Skeletal muscle tissue (tissue), 4 donors: ENCODE results near the gene DIABLO. TPM values are rescaled to one million over a fixed set of nuclear protein-coding genes. Genes with fewer than 3 reads are reported as not detected.
"Not testable (repeated sequence)": the region's sequence is repeated elsewhere in the genome, so short reads cannot be mapped to it uniquely, and the experiment has no call there.

Source experiments
- H3K27ac ChIP-seq: one replicate; pipeline ENCODE4 v1.7.0; 2013; ENCODE audit warnings: mild to moderate bottlenecking, low read depth, low read length, inconsistent platforms
- H3K27me3 ChIP-seq, 3 donors: one replicate each; pipeline ENCODE4 v1.7.0; 2013; ENCODE audit warnings: low read length in 3 of 3; ENCODE audit not compliant: control insufficient read depth in 3 of 3, insufficient read depth in 3 of 3
- H3K36me3 ChIP-seq, 3 donors: one replicate each; pipeline ENCODE4 v1.7.0; 2013; ENCODE audit warnings: low read length in 3 of 3; ENCODE audit not compliant: control insufficient read depth in 3 of 3, insufficient read depth in 3 of 3
- H3K4me1 ChIP-seq, 3 donors: one replicate each; pipeline ENCODE4 v1.7.0; 2013; ENCODE audit warnings: low read length in 3 of 3, mild to moderate bottlenecking in 3 of 3; ENCODE audit not compliant: control insufficient read depth in 3 of 3, insufficient read depth in 3 of 3
- H3K4me3 ChIP-seq, 3 donors: one replicate each; pipeline ENCODE4 v1.7.0; 2013; ENCODE audit warnings: low read length in 3 of 3
- H3K9ac ChIP-seq, 3 donors: one replicate each; pipeline ENCODE4 v1.7.0; 2013; ENCODE audit warnings: low read length in 3 of 3, mild to moderate bottlenecking in 3 of 3, moderate library complexity in 2 of 3, low read depth in 1 of 3
- H3K9me3 ChIP-seq, 3 donors: one replicate each; pipeline ENCODE4 v1.7.0; 2013; ENCODE audit warnings: low read length in 3 of 3; ENCODE audit not compliant: control insufficient read depth in 3 of 3
- total RNA-seq: library from RNA; depleted of rRNA; stranded (reverse); fragments of >200 nt; gene quantifications from one replicate; pipeline ENCODE4 v1.2.3, GENCODE V29; 2014
- donor health status: Osteomylitis.

DIABLO gene
- total RNA-seq, 1 donor from 2014 or later: 45.4 TPM

GRCh38 chr12:122203301-122204166 lies 22.3 kb downstream of the DIABLO start, which contains the start of gene B3GNT4:
B3GNT4 (plus strand) TSS chr12:122203709; CDS start chr12:122204619, 910 bp downstream.
- Histone ChIP-seq H3K4me1 (peaks cover 8 to 18% (median 9%) of the 10 kb centered on the region in 3 donors), H3K9ac (peak within 1 kb of the TSS in 1 of 3 donors; percentile 54), H3K9me3 (no peaks in the 10 kb centered on the region), H3K27ac (no peak within 1 kb of the TSS), H3K27me3 (peaks cover 47 to 70% (median 56%) of the 10 kb centered on the region in 3 donors), H3K36me3 (peaks cover 15 to 19% (median 18%) of the 10 kb centered on the region in 3 donors), H3K4me3 (peak within 1 kb of the TSS; percentile 54 to 61 (median 54))

GRCh38 chr12:122202811-122203210 lies 23.0 kb downstream of the DIABLO start:
- Histone ChIP-seq H3K4me3 (peak overlapping the region; percentile 45 to 61 (median 54)), H3K27me3 (peaks cover 47 to 70% (median 56%) of the 10 kb centered on the region in 3 donors), H3K36me3 (peaks cover 8 to 12% (median 10%) of the 10 kb centered on the region in 3 donors), H3K4me1 (peaks cover 8 to 18% (median 9%) of the 10 kb centered on the region in 3 donors)
- not testable (repeated sequence) for H3K9ac ChIP-seq, H3K9me3 ChIP-seq, H3K27ac ChIP-seq

- Histone ChIP-seq H3K36me3 (peaks cover under 1 to 4% (median 3%) of the 10 kb centered on the region in 3 donors), H3K4me1 (peaks cover 8 to 18% (median 9%) of the 10 kb centered on the region in 3 donors), H3K9ac (no peak overlapping the region), H3K9me3 (no peaks in the 10 kb centered on the region), H3K27ac (no peak overlapping the region), H3K27me3 (peaks cover 47 to 70% (median 56%) of the 10 kb centered on the region in 3 donors), H3K4me3 (no peak overlapping the region)
Observed at GRCh38 chr12:122202017-122202416, 23.8 kb downstream of the DIABLO start.

- no peaks in the 10 kb centered on the region for H3K36me3 ChIP-seq
- peaks cover 43 to 65% (median 52%) of the 10 kb centered on the region in 3 donors for H3K27me3 ChIP-seq
- no peaks in the 10 kb centered on the region for H3K9me3 ChIP-seq
- H3K9ac ChIP-seq: no peak overlapping the region
- no peak overlapping the region for H3K27ac ChIP-seq
- peaks cover 8 to 18% (median 9%) of the 10 kb centered on the region in 3 donors for H3K4me1 ChIP-seq
- H3K4me3 ChIP-seq: no peak overlapping the region
Observed at GRCh38 chr12:122201381-122201780, 24.5 kb downstream of the DIABLO start.

- Histone ChIP-seq H3K27me3 (peaks cover 38 to 59% (median 45%) of the 10 kb centered on the region in 3 donors), H3K4me3 (no peak overlapping the region), H3K9ac (no peak overlapping the region), H3K9me3 (no peaks in the 10 kb centered on the region), H3K4me1 (peaks cover 4 to 16% (median 8%) of the 10 kb centered on the region in 3 donors), H3K27ac (no peak overlapping the region), H3K36me3 (no peaks in the 10 kb centered on the region)
Observed at GRCh38 chr12:122200541-122201175, 25.2 kb downstream of the DIABLO start.

- H3K27ac ChIP-seq: no peak overlapping the region
- no peak overlapping the region for H3K4me3 ChIP-seq
- no peak overlapping the region for H3K9ac ChIP-seq
- peaks cover 29 to 50% (median 35%) of the 10 kb centered on the region in 3 donors for H3K27me3 ChIP-seq
- no peaks in the 10 kb centered on the region for H3K9me3 ChIP-seq
- H3K36me3 ChIP-seq: no peaks in the 10 kb centered on the region
- peaks cover 3 to 9% (median 4%) of the 10 kb centered on the region in 3 donors for H3K4me1 ChIP-seq
Observed at GRCh38 chr12:122199484-122200355, 26.1 kb downstream of the DIABLO start.

GRCh38 chr12:122197612-122197966 lies 28.3 kb downstream of the DIABLO start:
- Histone ChIP-seq H3K9ac (no peak overlapping the region), H3K4me3 (no peak overlapping the region), H3K36me3 (no peaks in the 10 kb centered on the region), H3K4me1 (no peaks in the 10 kb centered on the region), H3K27ac (no peak overlapping the region), H3K27me3 (peaks cover 21 to 30% (median 26%) of the 10 kb centered on the region in 3 donors), H3K9me3 (no peaks in the 10 kb centered on the region)

- Histone ChIP-seq H3K9ac (no peak overlapping the region), H3K36me3 (no peaks in the 10 kb centered on the region), H3K27me3 (peaks cover 7 to 8% (median 8%) of the 10 kb centered on the region in 3 donors), H3K9me3 (no peaks in the 10 kb centered on the region), H3K27ac (no peak overlapping the region), H3K4me1 (no peaks in the 10 kb centered on the region), H3K4me3 (no peak overlapping the region)
Observed at GRCh38 chr12:122195405-122195804, 30.4 kb downstream of the DIABLO start.

- H3K9ac ChIP-seq: no peak overlapping the region
- no peaks in the 10 kb centered on the region for H3K9me3 ChIP-seq
- no peaks in the 10 kb centered on the region for H3K4me1 ChIP-seq
- no peak overlapping the region for H3K27ac ChIP-seq
- no peak overlapping the region for H3K4me3 ChIP-seq
- peaks cover 2 to 7% (median 3%) of the 10 kb centered on the region in 3 donors for H3K27me3 ChIP-seq
- H3K36me3 ChIP-seq: no peaks in the 10 kb centered on the region
Observed at GRCh38 chr12:122194804-122195203, 31.0 kb downstream of the DIABLO start.
